IPS-18a (cell line): ENCODE results near the gene ACER3.
"Not testable (repeated sequence)": the region's sequence is repeated elsewhere in the genome, so short reads cannot be mapped to it uniquely, and the experiment has no call there.

Experiments used
- H3K27ac ChIP-seq: one replicate; pipeline ENCODE4 v1.5.1; 2013; ENCODE audit warnings: low read length
- H3K27me3 ChIP-seq: one replicate; pipeline ENCODE4 v1.6.1; 2013; ENCODE audit warnings: mild to moderate bottlenecking, low read length; ENCODE audit not compliant: control insufficient read depth, insufficient read depth
- H3K36me3 ChIP-seq: one replicate; pipeline ENCODE4 v1.6.1; 2013; ENCODE audit warnings: low read depth, low read length; ENCODE audit not compliant: control insufficient read depth
- H3K4me1 ChIP-seq: one replicate; pipeline ENCODE4 v1.6.1; 2013; ENCODE audit warnings: low read depth, low read length; ENCODE audit not compliant: control insufficient read depth
- H3K4me3 ChIP-seq: one replicate; pipeline ENCODE4 v1.5.1; 2013; ENCODE audit warnings: low read length
- H3K9ac ChIP-seq: one replicate; pipeline ENCODE4 v1.6.1; 2013; ENCODE audit warnings: mild to moderate bottlenecking, low read length, moderate library complexity
- H3K9me3 ChIP-seq: one replicate; pipeline ENCODE4 v1.6.1; 2013; ENCODE audit warnings: low read depth, low read length; ENCODE audit not compliant: control insufficient read depth

The ACER3 gene

DNA sequence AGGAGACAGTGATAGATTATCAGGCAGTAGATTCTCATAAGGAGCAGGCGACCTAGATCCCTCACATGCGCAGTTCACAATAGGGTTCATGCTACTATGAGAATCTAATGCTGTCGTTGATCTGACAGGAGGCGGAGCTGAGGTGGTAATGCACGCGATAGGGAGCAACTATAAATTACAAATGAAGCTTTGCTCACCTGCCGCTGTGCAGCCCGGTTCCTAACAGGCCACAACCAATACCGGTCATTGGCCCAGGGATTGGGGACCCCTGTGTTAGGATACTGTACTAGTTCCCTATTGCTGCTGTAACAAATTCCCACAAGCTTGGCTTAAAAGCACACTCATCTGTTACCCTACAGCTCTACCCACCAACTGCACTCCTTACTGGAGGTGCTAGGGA, 184.2 kb downstream of the ACER3 start:
- no peak overlapping the region for H3K9ac ChIP-seq

GRCh38 chr11:77046060-77046501, 185.4 kb downstream of the ACER3 start:
- H3K36me3 ChIP-seq = no peaks in the 10 kb centered on the region
- peak overlapping the region; percentile 31 for H3K4me3 ChIP-seq
- peaks cover 5% of the 10 kb centered on the region for H3K4me1 ChIP-seq
- H3K27ac ChIP-seq = no peak overlapping the region
- H3K9ac ChIP-seq = no peak overlapping the region
- no peaks in the 10 kb centered on the region for H3K9me3 ChIP-seq
- H3K27me3 ChIP-seq = peaks cover 11% of the 10 kb centered on the region

More for the DNA sequence above, 184.2 kb downstream of the ACER3 start:
- peaks cover 23% of the 10 kb centered on the region for H3K27me3 ChIP-seq
- H3K4me1 ChIP-seq = peaks cover 5% of the 10 kb centered on the region
- no peaks in the 10 kb centered on the region for H3K9me3 ChIP-seq
- no peaks in the 10 kb centered on the region for H3K36me3 ChIP-seq
- no peak overlapping the region for H3K27ac ChIP-seq
- no peak overlapping the region for H3K4me3 ChIP-seq

DNA sequence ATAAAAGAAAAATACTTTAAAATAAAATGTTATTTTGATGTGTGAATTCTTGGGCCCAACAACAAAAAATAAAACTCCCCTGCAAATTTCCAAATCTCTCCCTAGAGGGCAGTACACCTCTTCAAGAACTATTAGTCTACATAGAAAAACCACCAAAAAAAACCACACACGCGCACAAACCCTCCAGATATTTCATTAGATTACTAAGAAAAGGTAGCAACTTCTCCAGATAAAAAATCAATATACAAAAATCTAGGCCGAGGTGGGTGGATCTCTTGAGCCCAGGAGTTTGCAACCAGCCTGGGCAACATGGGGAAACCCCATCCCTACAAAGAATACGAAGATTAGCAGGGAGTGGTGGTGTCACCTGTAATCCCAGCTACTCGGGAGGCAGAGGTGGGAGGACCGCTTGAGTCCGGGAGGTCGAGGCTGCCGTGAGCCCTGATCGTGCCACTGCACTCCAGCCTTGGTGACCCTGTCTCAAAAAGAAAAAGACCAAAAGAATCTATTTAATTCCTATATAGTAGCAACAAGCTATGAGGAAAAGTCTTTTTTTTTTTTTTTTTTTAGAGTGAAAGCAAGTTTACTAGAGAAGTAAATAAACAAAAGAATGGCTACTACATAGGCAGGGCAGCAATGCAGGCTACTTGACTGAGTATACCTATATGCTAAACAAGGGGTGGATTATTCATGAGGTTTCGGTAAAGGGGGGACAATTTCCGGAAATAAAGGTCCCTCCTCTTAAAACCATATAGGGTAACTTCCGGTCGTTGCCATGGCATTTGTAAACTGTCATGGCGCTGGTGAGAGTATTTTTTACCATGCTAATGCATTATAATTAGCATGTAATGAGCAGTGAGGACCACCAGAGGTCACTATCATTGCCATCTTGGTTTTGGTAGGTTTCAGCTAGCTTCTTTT, 186.5 kb downstream of the ACER3 start:
- no peak overlapping the region for H3K9ac ChIP-seq

DNA sequence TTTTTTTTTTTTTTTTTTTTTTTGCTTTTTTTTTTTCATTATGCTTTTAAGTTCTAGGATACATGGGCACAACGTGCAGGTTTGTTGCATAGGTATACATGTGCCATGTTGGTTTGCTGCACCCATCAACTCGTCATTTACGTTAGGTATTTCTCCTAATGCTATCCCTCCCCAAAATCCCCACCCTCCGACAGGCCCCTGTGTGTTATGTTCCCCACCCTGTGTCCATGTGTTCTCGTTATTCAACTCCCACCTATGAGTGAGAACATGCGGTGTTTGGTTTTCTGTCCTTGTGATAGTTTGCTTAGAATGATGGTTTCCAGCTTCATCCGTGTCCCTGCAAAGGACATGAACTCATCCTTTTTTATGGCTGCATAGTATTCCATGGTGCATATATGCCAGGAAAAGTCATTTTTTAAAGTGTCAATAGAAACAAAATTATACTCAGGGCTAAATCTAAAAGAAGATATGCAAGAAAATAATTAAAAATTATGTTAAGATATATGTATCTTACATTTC, 187.3 kb downstream of the ACER3 start:
- not testable (repeated sequence) for H3K4me1 ChIP-seq, H3K27me3 ChIP-seq, H3K27ac ChIP-seq, H3K4me3 ChIP-seq, H3K36me3 ChIP-seq, H3K9me3 ChIP-seq, H3K9ac ChIP-seq

More for the DNA sequence above, 186.5 kb downstream of the ACER3 start:
- Histone ChIP-seq H3K9me3 (no peaks in the 10 kb centered on the region), H3K4me1 (peaks cover 5% of the 10 kb centered on the region), H3K4me3 (peak overlapping the region; percentile 50), H3K36me3 (no peaks in the 10 kb centered on the region), H3K27me3 (peaks cover 7% of the 10 kb centered on the region), H3K27ac (no peak overlapping the region)

- Histone ChIP-seq H3K9me3 (no peaks in the 10 kb centered on the region), H3K4me3 (no peak overlapping the region), H3K4me1 (peaks cover 5% of the 10 kb centered on the region), H3K36me3 (no peaks in the 10 kb centered on the region), H3K27me3 (peaks cover 7% of the 10 kb centered on the region), H3K27ac (no peak overlapping the region), H3K9ac (no peak overlapping the region)
Observed at GRCh38 chr11:77049026-77049425, 188.3 kb downstream of the ACER3 start.

DNA sequence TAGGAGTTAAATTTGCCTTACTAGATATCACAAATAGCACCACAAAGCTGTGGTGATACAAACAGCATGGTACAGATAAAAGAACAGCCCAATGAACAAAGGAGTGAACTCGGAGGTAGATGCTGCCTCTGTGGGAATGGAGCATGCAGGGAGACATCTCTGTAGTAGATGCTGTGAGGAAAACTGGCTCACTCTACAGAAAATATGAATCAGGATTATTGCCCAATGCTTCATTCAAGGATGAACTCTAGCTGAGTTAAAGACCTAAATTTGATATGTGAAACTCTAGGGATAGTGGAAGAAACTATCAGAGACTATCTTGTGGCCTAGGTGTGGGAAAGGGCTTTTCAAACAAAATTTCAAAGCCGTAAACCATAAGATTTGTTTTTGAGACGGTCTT, 190.8 kb downstream of the ACER3 start:
- no peaks in the 10 kb centered on the region for H3K36me3 ChIP-seq
- H3K27me3 ChIP-seq = no peaks in the 10 kb centered on the region
- H3K4me1 ChIP-seq = peaks cover under 1% of the 10 kb centered on the region
- no peak overlapping the region for H3K9ac ChIP-seq
- H3K9me3 ChIP-seq = no peaks in the 10 kb centered on the region
- H3K4me3 ChIP-seq = no peak overlapping the region
- no peak overlapping the region for H3K27ac ChIP-seq

- no peaks in the 10 kb centered on the region for H3K9me3 ChIP-seq
- no peak overlapping the region for H3K9ac ChIP-seq
- no peaks in the 10 kb centered on the region for H3K4me1 ChIP-seq
- no peak overlapping the region for H3K27ac ChIP-seq
- H3K27me3 ChIP-seq = no peaks in the 10 kb centered on the region
- H3K36me3 ChIP-seq = no peaks in the 10 kb centered on the region
- H3K4me3 ChIP-seq = no peak overlapping the region
Observed at GRCh38 chr11:77052518-77052917, 191.8 kb downstream of the ACER3 start.

DNA sequence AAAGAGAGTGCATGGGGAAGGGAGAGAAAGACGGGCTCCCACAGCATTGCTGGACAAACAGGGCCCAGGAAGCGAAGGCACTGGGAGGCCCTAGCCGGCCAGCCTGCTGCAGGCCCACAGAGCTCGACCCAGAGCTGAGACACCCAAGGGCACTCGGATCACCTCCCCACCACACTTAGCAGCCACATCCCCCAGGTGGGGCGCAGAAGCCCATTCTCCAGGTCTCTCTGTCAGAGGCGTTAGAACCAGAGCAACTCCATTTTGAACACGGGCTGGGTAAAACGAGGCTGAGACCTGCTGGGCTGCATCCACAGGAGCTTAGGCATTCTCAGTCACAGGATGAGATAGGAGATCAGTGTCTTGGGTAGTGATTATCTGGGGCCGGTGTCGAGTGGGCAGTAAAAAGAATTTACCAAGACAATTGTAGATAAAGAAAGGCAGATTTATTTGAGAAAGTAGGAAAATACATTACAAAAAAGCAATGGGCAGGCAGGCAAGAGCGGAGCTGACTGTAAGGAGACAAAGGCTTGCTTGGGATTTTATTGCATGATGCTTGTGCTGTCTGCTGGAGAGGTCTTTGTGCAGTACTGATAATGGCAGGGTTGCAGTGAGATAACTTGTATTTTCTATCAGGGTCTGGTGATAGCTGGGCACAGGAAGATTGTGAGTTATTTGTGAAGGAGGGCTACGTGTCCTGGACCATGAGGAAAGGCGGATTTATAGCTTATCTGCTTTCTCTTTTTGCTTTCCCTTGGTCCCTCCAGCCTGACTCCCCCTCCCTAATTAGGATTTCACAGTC, 192.7 kb downstream of the ACER3 start:
- H3K4me1 ChIP-seq = no peaks in the 10 kb centered on the region
- no peaks in the 10 kb centered on the region for H3K9me3 ChIP-seq
- H3K9ac ChIP-seq = no peak overlapping the region
- H3K36me3 ChIP-seq = no peaks in the 10 kb centered on the region
- no peak overlapping the region for H3K4me3 ChIP-seq
- no peaks in the 10 kb centered on the region for H3K27me3 ChIP-seq
- H3K27ac ChIP-seq = no peak overlapping the region

DNA sequence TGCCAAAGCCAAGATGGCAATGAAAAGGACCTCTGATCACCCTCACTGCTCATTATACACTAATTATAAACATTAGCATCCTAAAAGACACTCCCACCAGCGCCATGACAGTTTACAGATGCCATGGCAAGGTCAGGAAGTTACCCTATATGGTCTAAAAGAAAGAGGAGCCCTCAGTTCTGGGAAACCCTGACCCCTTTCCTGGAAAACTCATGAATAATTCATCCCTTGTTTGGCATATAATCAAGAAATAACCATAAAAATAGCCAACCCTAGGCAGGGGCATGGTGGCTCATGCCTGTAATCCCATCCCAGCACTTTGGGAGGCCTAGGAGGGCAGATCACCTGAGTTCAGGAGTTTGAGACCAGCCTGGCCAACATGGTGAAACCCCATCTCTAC, 193.4 kb downstream of the ACER3 start:
- Histone ChIP-seq H3K27ac (no peak overlapping the region), H3K27me3 (no peaks in the 10 kb centered on the region), H3K9me3 (no peaks in the 10 kb centered on the region), H3K9ac (no peak overlapping the region), H3K36me3 (no peaks in the 10 kb centered on the region), H3K4me1 (no peaks in the 10 kb centered on the region), H3K4me3 (no peak overlapping the region)

GRCh38 chr11:77055101-77055561, 194.4 kb downstream of the ACER3 start:
- no peaks in the 10 kb centered on the region for H3K27me3 ChIP-seq
- H3K27ac ChIP-seq = no peak overlapping the region
- H3K9ac ChIP-seq = no peak overlapping the region
- H3K4me1 ChIP-seq = no peaks in the 10 kb centered on the region
- no peak overlapping the region for H3K4me3 ChIP-seq
- H3K36me3 ChIP-seq = no peaks in the 10 kb centered on the region
- no peaks in the 10 kb centered on the region for H3K9me3 ChIP-seq

GRCh38 chr11:77055913-77056312, 195.2 kb downstream of the ACER3 start:
- no peaks in the 10 kb centered on the region for H3K27me3 ChIP-seq
- H3K9me3 ChIP-seq = no peaks in the 10 kb centered on the region
- H3K36me3 ChIP-seq = no peaks in the 10 kb centered on the region
- no peak overlapping the region for H3K4me3 ChIP-seq
- no peaks in the 10 kb centered on the region for H3K4me1 ChIP-seq
- H3K9ac ChIP-seq = no peak overlapping the region
- H3K27ac ChIP-seq = no peak overlapping the region
